OCI-LY3 (cell line): ENCODE measurements around the gene UNC50.

ENCODE experiments used
- H2AFZ ChIP-seq: fragments of 200-600, 300-600 bp; shearing (Covaris generic); 2 replicates; pipeline ENCODE4 v1.6.0; 2014; ENCODE audit warnings: antibody characterized with exemption, low read depth, low read length
- H3K27ac ChIP-seq: fragments of 200-600, 300-600 bp; sonication (generic); 2 replicates; pipeline ENCODE4 v1.5.1; 2014; ENCODE audit warnings: mild to moderate bottlenecking, low read length, moderate library complexity, mixed read lengths
- H3K27me3 ChIP-seq: fragments of 200-600, 300-600 bp; sonication (generic); 2 replicates; pipeline ENCODE4 v1.6.1; 2014; ENCODE audit warnings: low read depth, low read length, mixed read lengths
- H3K36me3 ChIP-seq: fragments of 200-600, 300-600 bp; sonication (generic); replicated peaks from 2 replicates; pipeline ENCODE3; 2014; ENCODE audit warnings: low read depth, low read length, mixed read lengths
- H3K4me1 ChIP-seq: fragments of 300-600, 200-600 bp; sonication (generic); 2 replicates; pipeline ENCODE4 v1.6.1; 2014; ENCODE audit warnings: low read length, mixed read lengths
- H3K4me2 ChIP-seq: fragments of 200-600, 300-600 bp; sonication (generic); 2 replicates; pipeline ENCODE4 v1.6.1; 2014; ENCODE audit warnings: low read length, mixed read lengths
- H3K4me3 ChIP-seq: fragments of 300-600, 200-600 bp; sonication (generic); 2 replicates; pipeline ENCODE4 v1.5.1; 2014; ENCODE audit warnings: antibody characterized with exemption, mild to moderate bottlenecking, low read length, moderate library complexity
- H3K79me2 ChIP-seq: fragments of 300-600, 200-600 bp; shearing (Covaris generic); 2 replicates; pipeline ENCODE4 v1.6.1; 2014; ENCODE audit warnings: mild to moderate bottlenecking, low read length, mixed read lengths
- H3K9ac ChIP-seq: fragments of 300-600, 200-600 bp; shearing (Covaris generic); 2 replicates; pipeline ENCODE4 v1.6.0; 2014; ENCODE audit warnings: mild to moderate bottlenecking, low read length, moderate library complexity
- H3K9me3 ChIP-seq: fragments of 200-600, 300-600 bp; shearing (Covaris generic); 2 replicates; pipeline ENCODE4 v1.6.1; 2014; ENCODE audit warnings: low read length, mixed read lengths; ENCODE audit not compliant: insufficient read depth
- H4K20me1 ChIP-seq: fragments of 200-600, 300-600 bp; sonication (generic); 2 replicates; pipeline ENCODE4 v1.6.1; 2016; ENCODE audit warnings: low read length, mixed read lengths; ENCODE audit not compliant: insufficient read depth
- EZH2phosphoT487 ChIP-seq: fragments of 200-600 bp; shearing (Covaris generic); IDR thresholded peaks from 2 replicates; pipeline ENCODE4 v1.6.1; 2018; ENCODE audit warnings: antibody characterized with exemption, mixed run types, low read depth
- TF ChIP-seq, protein P1 (sequence below): fragments of 200-600, 300-600 bp; sonication (generic); IDR thresholded peaks from 2 replicates; pipeline ENCODE4 v1.5.1; 2014; ENCODE audit warnings: antibody characterized with exemption, low read length, low read depth

UNC50 gene

DNA sequence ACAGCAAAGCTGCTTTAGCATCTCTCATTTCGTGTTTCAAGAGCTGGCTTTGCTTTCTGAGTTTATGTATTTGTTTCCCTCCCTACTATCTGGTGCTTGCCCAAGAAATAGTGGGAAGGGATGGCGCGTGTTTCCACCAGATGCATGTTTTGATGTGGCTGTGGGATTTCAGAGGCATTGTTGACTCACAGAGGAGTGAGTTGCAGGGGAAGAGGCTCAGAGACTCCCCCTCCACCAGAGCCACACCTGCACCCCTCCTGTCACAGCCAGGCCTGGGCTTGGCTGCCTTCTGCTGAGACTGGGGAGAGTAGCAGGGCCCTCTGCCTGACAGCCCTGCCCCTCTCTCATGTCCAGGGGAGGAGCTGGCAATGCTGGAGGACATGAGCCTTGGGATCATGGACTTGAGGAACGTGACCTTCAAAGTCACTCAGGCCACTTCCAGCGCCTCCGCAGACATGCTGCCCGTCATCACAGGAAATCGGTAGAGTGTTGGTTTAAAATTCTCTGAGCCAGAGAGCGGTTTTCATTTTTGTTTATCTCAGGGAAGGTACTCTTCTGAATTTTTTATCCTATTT lies 43.0 kb upstream of the UNC50 start:
- no peak overlapping the region for H3K27ac ChIP-seq
- no peaks in the 10 kb centered on the region for H4K20me1 ChIP-seq
- no peak overlapping the region for H2AFZ ChIP-seq
- H3K27me3 ChIP-seq: no peaks in the 10 kb centered on the region
- no peaks in the 10 kb centered on the region for H3K9me3 ChIP-seq
- no peak overlapping the region for H3K9ac ChIP-seq
- H3K4me2 ChIP-seq: no peak overlapping the region
- no peak for TF ChIP-seq EZH2phosphoT487
- TF ChIP-seq, protein P1, sequence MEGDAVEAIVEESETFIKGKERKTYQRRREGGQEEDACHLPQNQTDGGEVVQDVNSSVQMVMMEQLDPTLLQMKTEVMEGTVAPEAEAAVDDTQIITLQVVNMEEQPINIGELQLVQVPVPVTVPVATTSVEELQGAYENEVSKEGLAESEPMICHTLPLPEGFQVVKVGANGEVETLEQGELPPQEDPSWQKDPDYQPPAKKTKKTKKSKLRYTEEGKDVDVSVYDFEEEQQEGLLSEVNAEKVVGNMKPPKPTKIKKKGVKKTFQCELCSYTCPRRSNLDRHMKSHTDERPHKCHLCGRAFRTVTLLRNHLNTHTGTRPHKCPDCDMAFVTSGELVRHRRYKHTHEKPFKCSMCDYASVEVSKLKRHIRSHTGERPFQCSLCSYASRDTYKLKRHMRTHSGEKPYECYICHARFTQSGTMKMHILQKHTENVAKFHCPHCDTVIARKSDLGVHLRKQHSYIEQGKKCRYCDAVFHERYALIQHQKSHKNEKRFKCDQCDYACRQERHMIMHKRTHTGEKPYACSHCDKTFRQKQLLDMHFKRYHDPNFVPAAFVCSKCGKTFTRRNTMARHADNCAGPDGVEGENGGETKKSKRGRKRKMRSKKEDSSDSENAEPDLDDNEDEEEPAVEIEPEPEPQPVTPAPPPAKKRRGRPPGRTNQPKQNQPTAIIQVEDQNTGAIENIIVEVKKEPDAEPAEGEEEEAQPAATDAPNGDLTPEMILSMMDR: no peak
- H3K4me3 ChIP-seq: no peak overlapping the region
- no peaks in the 10 kb centered on the region for H3K79me2 ChIP-seq
- no peaks in the 10 kb centered on the region for H3K4me1 ChIP-seq
- H3K36me3 ChIP-seq: peaks cover 8% of the 10 kb centered on the region

DNA sequence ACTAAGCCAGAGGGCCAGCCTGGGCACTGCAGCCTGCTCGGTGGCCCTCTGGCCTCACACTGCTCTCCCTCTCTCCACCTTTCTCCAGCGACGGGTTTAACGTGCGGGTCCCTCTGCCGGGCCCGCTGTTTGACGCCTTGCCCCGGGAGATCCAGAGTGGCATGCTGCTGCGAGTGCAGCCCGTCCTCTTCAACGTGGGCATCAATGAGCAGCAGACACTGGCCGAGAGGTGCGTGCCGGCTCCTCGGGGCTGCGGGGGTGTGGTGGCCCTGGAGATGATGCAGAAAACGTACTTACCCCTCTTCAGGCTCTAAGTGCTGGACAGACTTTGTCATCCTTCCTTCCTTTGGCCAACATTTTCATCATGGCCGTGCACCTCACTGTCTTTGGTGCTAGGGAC lies 42.4 kb upstream of the UNC50 start:
- Histone ChIP-seq H2AFZ (no peak overlapping the region), H3K36me3 (peaks cover 8% of the 10 kb centered on the region), H3K27ac (no peak overlapping the region), H3K9me3 (no peaks in the 10 kb centered on the region), H3K4me3 (no peak overlapping the region), H3K4me2 (no peak overlapping the region), H3K79me2 (no peaks in the 10 kb centered on the region), H3K27me3 (no peaks in the 10 kb centered on the region), H3K9ac (no peak overlapping the region), H3K4me1 (no peaks in the 10 kb centered on the region), H4K20me1 (no peaks in the 10 kb centered on the region)
- TF ChIP-seq, protein P1: no peak
- no peak for TF ChIP-seq EZH2phosphoT487

DNA sequence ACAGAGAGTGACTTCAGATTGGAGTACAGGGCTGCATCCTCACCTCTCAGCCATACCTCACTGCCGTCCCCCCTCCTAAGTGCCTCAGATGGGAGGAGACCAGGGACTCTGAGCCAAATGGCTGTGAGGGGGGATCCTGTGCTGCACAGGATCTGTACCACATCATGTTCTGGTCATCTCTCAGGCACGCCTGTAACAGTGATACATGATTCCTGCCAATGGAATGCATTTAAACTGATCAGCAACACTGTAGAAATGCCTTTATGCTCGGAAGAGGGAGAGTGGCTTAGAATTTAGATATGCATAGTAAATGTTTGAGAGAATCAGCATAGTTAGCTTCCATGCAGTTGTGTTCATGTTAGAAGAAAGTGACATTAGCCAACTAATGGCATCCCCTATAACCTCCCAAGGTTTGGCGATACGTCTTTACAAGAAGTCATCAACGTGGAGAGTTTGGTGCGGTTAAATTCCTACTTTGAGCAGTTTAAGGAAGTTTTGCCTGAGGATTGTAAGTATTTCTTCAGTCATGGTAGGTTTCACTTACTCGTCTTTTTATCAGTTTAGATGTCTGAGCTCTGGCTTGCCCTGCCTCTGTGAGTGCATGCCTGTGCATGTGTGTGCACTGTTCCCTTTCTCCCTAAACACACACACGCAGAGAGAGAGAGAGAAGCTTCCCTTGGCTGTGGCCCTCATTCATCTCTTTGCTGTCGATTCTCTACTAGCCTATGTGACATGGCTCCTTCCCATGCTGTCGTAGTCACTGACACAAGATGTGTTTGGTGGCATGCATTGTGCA lies 40.0 kb upstream of the UNC50 start:
- H3K4me2 ChIP-seq: no peak overlapping the region
- no peak overlapping the region for H3K4me3 ChIP-seq
- peaks cover 8% of the 10 kb centered on the region for H3K36me3 ChIP-seq
- no peak overlapping the region for H3K27ac ChIP-seq
- no peaks in the 10 kb centered on the region for H3K27me3 ChIP-seq
- no peak overlapping the region for H3K9ac ChIP-seq
- no peaks in the 10 kb centered on the region for H3K4me1 ChIP-seq
- no peaks in the 10 kb centered on the region for H4K20me1 ChIP-seq
- TF ChIP-seq, protein P1: no peak
- TF ChIP-seq EZH2phosphoT487: no peak
- H3K9me3 ChIP-seq: no peaks in the 10 kb centered on the region
- H2AFZ ChIP-seq: no peak overlapping the region
- no peaks in the 10 kb centered on the region for H3K79me2 ChIP-seq

DNA sequence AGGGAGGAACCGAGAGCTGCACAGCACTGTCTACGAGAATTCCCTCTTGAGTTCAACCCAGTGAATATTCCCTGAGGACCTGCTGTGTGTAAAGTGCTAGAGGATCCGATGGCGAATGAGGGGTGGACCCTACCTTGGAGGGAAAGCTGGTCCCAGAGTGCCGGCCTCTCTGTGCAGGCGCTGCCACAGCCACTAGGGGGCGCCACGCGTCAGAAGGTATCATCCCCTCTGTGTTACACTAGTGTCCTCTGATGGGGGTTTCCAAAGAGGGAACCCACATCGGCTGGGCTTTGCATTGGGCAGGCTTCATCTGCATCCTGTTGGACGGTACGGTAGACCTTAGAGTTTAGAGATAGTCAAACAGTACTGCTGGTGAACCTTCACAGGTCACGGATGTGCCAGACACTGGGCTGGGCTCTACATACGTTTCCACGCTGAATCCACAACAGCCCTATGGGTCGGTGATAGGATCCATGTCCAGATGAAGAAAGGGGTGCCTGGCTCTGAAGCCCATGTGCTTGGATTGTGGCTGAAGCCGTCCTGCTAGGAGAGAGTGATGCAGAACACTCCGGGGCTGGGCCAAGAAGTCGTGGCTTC lies 39.1 kb upstream of the UNC50 start:
- H3K4me3 ChIP-seq: no peak overlapping the region
- H3K27ac ChIP-seq: no peak overlapping the region
- no peaks in the 10 kb centered on the region for H3K9me3 ChIP-seq
- H3K79me2 ChIP-seq: no peaks in the 10 kb centered on the region
- no peaks in the 10 kb centered on the region for H3K4me1 ChIP-seq
- no peaks in the 10 kb centered on the region for H3K27me3 ChIP-seq
- no peak overlapping the region for H2AFZ ChIP-seq
- TF ChIP-seq, protein P1: peak; percentile 96
- TF ChIP-seq EZH2phosphoT487: no peak
- no peaks in the 10 kb centered on the region for H4K20me1 ChIP-seq
- H3K9ac ChIP-seq: no peak overlapping the region
- peaks cover 8% of the 10 kb centered on the region for H3K36me3 ChIP-seq
- H3K4me2 ChIP-seq: no peak overlapping the region
